ENCODE results near the gene MAD2L2.

The MAD2L2 gene

GRCh38 chr1:11628767-11629166 is 52.2 kb downstream of the MAD2L2 start:
- no peak for DNase-seq

- DNase-seq = no peak
These were observed 54.4 kb downstream of the MAD2L2 start for GRCh38 chr1:11626551-11626950.
